Measurements from ENCODE around the gene AQP6.

Gene AQP6

DNA sequence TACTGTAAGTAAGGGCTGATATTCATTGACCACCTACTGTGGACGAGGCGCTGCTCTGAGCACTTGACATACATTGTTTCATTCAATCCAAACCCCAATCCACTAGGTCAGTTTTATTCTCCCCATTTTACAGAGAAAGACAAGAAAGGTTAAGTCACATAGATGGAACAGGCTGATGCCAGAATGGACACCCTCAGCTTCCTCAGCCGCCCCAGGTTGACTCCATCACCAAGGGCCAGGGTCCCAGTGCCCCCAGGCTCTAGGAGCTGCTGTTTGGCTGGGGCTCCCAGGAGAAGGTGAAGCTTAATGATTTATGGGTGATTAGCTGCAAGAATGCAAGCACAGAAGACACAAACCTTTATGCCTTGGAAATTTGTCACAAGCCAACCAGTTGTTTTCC lies 22.9 kb upstream of the AQP6 start:
- Histone ChIP-seq H3K36me3 (ENCODE audit: insufficient read depth, low read length) (no peaks in the 10 kb centered on the region), H3K4me3 (ENCODE audit: low read depth, low read length, poor library complexity, severe bottlenecking) (no peak overlapping the region), H3K79me2 (ENCODE audit: insufficient read depth, low read length) (no peaks in the 10 kb centered on the region), H3K9ac (ENCODE audit: low read length) (no peak overlapping the region), H4K20me1 (ENCODE audit: insufficient read depth, low read length) (no peaks in the 10 kb centered on the region), H3K9me2 (ENCODE audit: low read depth, low read length) (no peaks in the 10 kb centered on the region), H3K4me2 (ENCODE audit: low read length) (no peak overlapping the region), H3K9me3 (ENCODE audit: low read length) (no peaks in the 10 kb centered on the region), H2AFZ (ENCODE audit: low read length) (no peak overlapping the region), H3F3A (ENCODE audit: insufficient read depth, low read length) (no peaks in the 10 kb centered on the region), H3K27ac (ENCODE audit: low read depth, low read length, poor library complexity, severe bottlenecking) (no peak overlapping the region), H3K4me1 (ENCODE audit: insufficient read depth, low read length, severe bottlenecking) (peaks cover 6% of the 10 kb centered on the region), H3K27me3 (ENCODE audit: insufficient read depth, low read length) (peaks cover 5% of the 10 kb centered on the region)
- TF ChIP-seq, protein P1, sequence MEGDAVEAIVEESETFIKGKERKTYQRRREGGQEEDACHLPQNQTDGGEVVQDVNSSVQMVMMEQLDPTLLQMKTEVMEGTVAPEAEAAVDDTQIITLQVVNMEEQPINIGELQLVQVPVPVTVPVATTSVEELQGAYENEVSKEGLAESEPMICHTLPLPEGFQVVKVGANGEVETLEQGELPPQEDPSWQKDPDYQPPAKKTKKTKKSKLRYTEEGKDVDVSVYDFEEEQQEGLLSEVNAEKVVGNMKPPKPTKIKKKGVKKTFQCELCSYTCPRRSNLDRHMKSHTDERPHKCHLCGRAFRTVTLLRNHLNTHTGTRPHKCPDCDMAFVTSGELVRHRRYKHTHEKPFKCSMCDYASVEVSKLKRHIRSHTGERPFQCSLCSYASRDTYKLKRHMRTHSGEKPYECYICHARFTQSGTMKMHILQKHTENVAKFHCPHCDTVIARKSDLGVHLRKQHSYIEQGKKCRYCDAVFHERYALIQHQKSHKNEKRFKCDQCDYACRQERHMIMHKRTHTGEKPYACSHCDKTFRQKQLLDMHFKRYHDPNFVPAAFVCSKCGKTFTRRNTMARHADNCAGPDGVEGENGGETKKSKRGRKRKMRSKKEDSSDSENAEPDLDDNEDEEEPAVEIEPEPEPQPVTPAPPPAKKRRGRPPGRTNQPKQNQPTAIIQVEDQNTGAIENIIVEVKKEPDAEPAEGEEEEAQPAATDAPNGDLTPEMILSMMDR (IDR thresholded peaks at IDR 0.05; ENCODE audit: low read length), result no peak
- no peak for TF ChIP-seq EZH2 (IDR thresholded peaks at IDR 0.05; ENCODE audit: borderline replicate concordance, low read length)

- Histone ChIP-seq H4K20me1 (ENCODE audit: insufficient read depth, low read length) (no peaks in the 10 kb centered on the region), H3F3A (ENCODE audit: insufficient read depth, low read length) (no peaks in the 10 kb centered on the region), H3K36me3 (ENCODE audit: insufficient read depth, low read length) (no peaks in the 10 kb centered on the region), H2AFZ (ENCODE audit: low read length) (no peak within 1 kb of the TSS), H3K9me3 (ENCODE audit: low read length) (no peaks in the 10 kb centered on the region), H3K9ac (ENCODE audit: low read length) (no peak within 1 kb of the TSS), H3K4me1 (ENCODE audit: insufficient read depth, low read length, severe bottlenecking) (no peaks in the 10 kb centered on the region), H3K27ac (ENCODE audit: low read depth, low read length, poor library complexity, severe bottlenecking) (no peak within 1 kb of the TSS), H3K79me2 (ENCODE audit: insufficient read depth, low read length) (no peaks in the 10 kb centered on the region), H3K4me3 (ENCODE audit: low read depth, low read length, poor library complexity, severe bottlenecking) (no peak within 1 kb of the TSS), H3K9me2 (ENCODE audit: low read depth, low read length) (no peaks in the 10 kb centered on the region), H3K4me2 (ENCODE audit: low read length) (no peak within 1 kb of the TSS), H3K27me3 (ENCODE audit: insufficient read depth, low read length) (peaks cover 5% of the 10 kb centered on the region)
- no peak for TF ChIP-seq EZH2 (IDR thresholded peaks at IDR 0.05; ENCODE audit: borderline replicate concordance, low read length)
- TF ChIP-seq, protein P1 (IDR thresholded peaks at IDR 0.05; ENCODE audit: low read length), result no peak
These were observed 22.2 kb upstream of the AQP6 start, which contains the start of gene AQP2 for GRCh38 chr12:49950273-49951251. TSS of gene AQP2 (plus strand) at chr12:49950737. CDS start at chr12:49950831, 94 bp downstream.

GRCh38 chr12:49951411-49952240 lies 21.1 kb upstream of the AQP6 start:
- Histone ChIP-seq H3K9me3 (ENCODE audit: low read length) (no peaks in the 10 kb centered on the region), H3K36me3 (ENCODE audit: insufficient read depth, low read length) (no peaks in the 10 kb centered on the region), H4K20me1 (ENCODE audit: insufficient read depth, low read length) (no peaks in the 10 kb centered on the region), H3K9me2 (ENCODE audit: low read depth, low read length) (no peaks in the 10 kb centered on the region), H3K4me2 (ENCODE audit: low read length) (no peak overlapping the region), H3K27me3 (ENCODE audit: insufficient read depth, low read length) (peaks cover 5% of the 10 kb centered on the region), H3K27ac (ENCODE audit: low read depth, low read length, poor library complexity, severe bottlenecking) (no peak overlapping the region), H3F3A (ENCODE audit: insufficient read depth, low read length) (no peaks in the 10 kb centered on the region), H3K79me2 (ENCODE audit: insufficient read depth, low read length) (no peaks in the 10 kb centered on the region), H3K4me3 (ENCODE audit: low read depth, low read length, poor library complexity, severe bottlenecking) (no peak overlapping the region), H3K4me1 (ENCODE audit: insufficient read depth, low read length, severe bottlenecking) (no peaks in the 10 kb centered on the region), H2AFZ (ENCODE audit: low read length) (no peak overlapping the region), H3K9ac (ENCODE audit: low read length) (no peak overlapping the region)
- TF ChIP-seq, protein P1 (IDR thresholded peaks at IDR 0.05; ENCODE audit: low read length), result no peak
- TF ChIP-seq EZH2 (IDR thresholded peaks at IDR 0.05; ENCODE audit: borderline replicate concordance, low read length), result no peak

All from OCI-LY1 (cell line).